HCT116 (cell line): ENCODE data around the gene NBAS. TPM values are rescaled to one million over a fixed set of nuclear protein-coding genes. Genes with fewer than 3 reads are reported as not detected.

Experiments
- ATAC-seq: fragments of 200-7000 bp; cut with Tn5 transposase; 2 replicates; pipeline ENCODE4 v1.9.1; 2020; ENCODE audit warnings: mild to moderate bottlenecking, moderate library complexity
- BruUV-seq: library from RNA; stranded (reverse); fragments of 400-500 nt; replicated peaks from 2 replicates; lab custom pipeline; 2021; lab: Mats Ljungman, UMichigan
- CTCF ChIA-PET: fragments of 300-600 bp; sonication (Branson Sonifier 250); formaldehyde crosslinking; loops from one replicate; lab custom pipeline; 2021; ENCODE audit warnings: antibody characterized with exemption; lab: Charles Lee
- POLR2A ChIA-PET: fragments of 300-600, 350-600 bp; sonication (Branson Sonifier 250); formaldehyde crosslinking; loops from one replicate; lab custom pipeline; 2021; ENCODE audit warnings: antibody characterized with exemption; lab: Charles Lee
- RAD21 ChIA-PET, 2 experiments: fragments of 300-600 bp; sonication (Branson Sonifier 250); formaldehyde crosslinking; loops; one replicate each; lab custom pipeline; 2023; ENCODE audit warnings: low total read pairs in 2 of 2; ENCODE audit not compliant: uncharacterized antibody in 2 of 2, unreplicated experiment in 2 of 2, low non-redundant PET in 1 of 2; lab: Charles Lee
- DNase-seq: peaks from one replicate; pipeline ENCODE4 v3.0.0-alpha.2; 2010; ENCODE audit warnings: low read depth, low spot score
- H2AFZ ChIP-seq: fragments of 200-600 bp; shearing (Covaris generic), sonication (generic); 2 replicates; pipeline ENCODE4 v1.6.1; 2017; ENCODE audit warnings: low read depth, mixed run types, mixed read lengths, antibody characterized with exemption, low read length; ENCODE audit not compliant: poor library complexity, severe bottlenecking
- H3K27ac ChIP-seq: 2 replicates; pipeline ENCODE4 v1.5.1; 2012; ENCODE audit warnings: low read depth, low read length
- H3K27me3 ChIP-seq: fragments of 200-600 bp; sonication (generic); 2 replicates; pipeline ENCODE4 v1.6.1; 2016; ENCODE audit warnings: mixed run types, low read length, mixed read lengths; ENCODE audit not compliant: insufficient read depth
- H3K36me3 ChIP-seq, 2 experiments: fragments of 200-500 bp in 1 of 2; fragments of 200-600 bp in 1 of 2; sonication (Bioruptor generic) in 1 of 2; sonication (generic) in 1 of 2; 2 replicates each; pipeline versions ENCODE4 v1.5.1 to v1.6.1; 2014 to 2016; ENCODE audit warnings: low read length in 2 of 2, inconsistent platforms in 1 of 2, mixed read lengths in 1 of 2, mixed run types in 1 of 2; ENCODE audit not compliant: insufficient read depth in 2 of 2, control insufficient read depth in 1 of 2
- H3K4me1 ChIP-seq, 2 experiments: fragments of 200-600 bp in 1 of 2; sonication (generic) in 1 of 2; 2 replicates each; pipeline versions ENCODE4 v1.5.1 to v1.6.1; 2012 to 2017; ENCODE audit warnings: low read length in 2 of 2, inconsistent platforms in 1 of 2, mild to moderate bottlenecking in 1 of 2, mixed read lengths in 1 of 2, mixed run types in 1 of 2, moderate library complexity in 1 of 2; ENCODE audit not compliant: insufficient read depth in 2 of 2, control insufficient read depth in 1 of 2
- H3K4me2 ChIP-seq: fragments of 200-600 bp; sonication (generic); 2 replicates; pipeline ENCODE4 v1.6.1; 2017; ENCODE audit warnings: mixed run types, low read length, mixed read lengths
- H3K4me3 ChIP-seq, 2 experiments: fragments of 200-600 bp in 1 of 2; sonication (generic) in 1 of 2; replicated peaks in 1 of 2; 2 replicates each; pipeline ENCODE4 v1.5.1; 2011 to 2016; ENCODE audit warnings: low read length in 2 of 2, control low read depth in 1 of 2, low read depth in 1 of 2, mild to moderate bottlenecking in 1 of 2, mixed read lengths in 1 of 2, mixed run types in 1 of 2
- H3K79me2 ChIP-seq: fragments of 200-600 bp; sonication (generic); 2 replicates; pipeline ENCODE4 v1.6.1; 2017; ENCODE audit warnings: mild to moderate bottlenecking, mixed run types, low read length, moderate library complexity, mixed read lengths; ENCODE audit not compliant: insufficient read depth
- H3K9ac ChIP-seq: fragments of 200-600 bp; sonication (generic); 2 replicates; pipeline ENCODE4 v1.6.1; 2016; ENCODE audit warnings: low read length, mixed read lengths
- H3K9me2 ChIP-seq: fragments of 200-600 bp; sonication (generic), shearing (Covaris generic); 2 replicates; pipeline ENCODE4 v1.6.1; 2017; ENCODE audit warnings: mixed run types, mild to moderate bottlenecking, moderate library complexity; ENCODE audit not compliant: insufficient read depth
- H3K9me3 ChIP-seq, 2 experiments: fragments of 200-500 bp in 1 of 2; fragments of 200-600 bp in 1 of 2; sonication (Bioruptor generic) in 1 of 2; sonication (generic) in 1 of 2; 2 replicates each; pipeline ENCODE4 v1.6.1; 2014 to 2017; ENCODE audit warnings: low read length in 2 of 2, mixed read lengths in 2 of 2, inconsistent platforms in 1 of 2, low read depth in 1 of 2, mild to moderate bottlenecking in 1 of 2, mixed run types in 1 of 2, moderate library complexity in 1 of 2; ENCODE audit not compliant: control insufficient read depth in 1 of 2, insufficient read depth in 1 of 2
- H4K20me1 ChIP-seq: fragments of 200-600 bp; sonication (generic), shearing (Covaris generic); 2 replicates; pipeline ENCODE4 v1.6.1; 2017; ENCODE audit warnings: mixed run types, mild to moderate bottlenecking, moderate library complexity; ENCODE audit not compliant: insufficient read depth
- EGR1 ChIP-seq: IDR thresholded peaks from 2 replicates; pipeline ENCODE4 v1.6.1; 2012; ENCODE audit warnings: low read depth
- EZH2 ChIP-seq: fragments of 200-600 bp; sonication (generic); IDR thresholded peaks from 2 replicates; pipeline ENCODE4 v1.6.1; 2017; ENCODE audit warnings: antibody characterized with exemption, mixed run types
- FOSL1 ChIP-seq: IDR thresholded peaks from 2 replicates; pipeline ENCODE4 v1.6.1; 2012; ENCODE audit warnings: low read depth
- JUND ChIP-seq: IDR thresholded peaks from 2 replicates; pipeline ENCODE4 v1.6.1; 2012
- POLR2A ChIP-seq: IDR thresholded peaks from 2 replicates; pipeline ENCODE4 v1.7.0; 2011; ENCODE audit warnings: borderline replicate concordance; ENCODE audit not compliant: insufficient read depth, insufficient read length; ENCODE audit errors: extremely low read depth
- POLR2AphosphoS5 ChIP-seq: IDR thresholded peaks from 2 replicates; pipeline ENCODE4 v1.6.1; 2011; ENCODE audit warnings: mild to moderate bottlenecking, low read depth, low read length, moderate library complexity
- SRF ChIP-seq: IDR thresholded peaks from 2 replicates; pipeline ENCODE4 v1.6.1; 2012; ENCODE audit warnings: low read depth
- TCF7L2 ChIP-seq: IDR thresholded peaks from 2 replicates; pipeline ENCODE4 v1.7.0; 2011; ENCODE audit warnings: borderline replicate concordance, inconsistent platforms; ENCODE audit not compliant: insufficient read depth, insufficient read length; ENCODE audit errors: extremely low read depth
- YY1 ChIP-seq: IDR thresholded peaks from 2 replicates; pipeline ENCODE4 v1.6.1; 2011; ENCODE audit warnings: low read length, low read depth, moderate library complexity, mild to moderate bottlenecking; ENCODE audit not compliant: insufficient replicate concordance; ENCODE audit errors: extremely low read depth
- intact Hi-C: fragments of 100-400 bp; cut with micrococcal nuclease; formaldehyde crosslinking; loops from 2 replicates; pipeline ENCODE4 v1.10.0; 2022
- total RNA-seq: library from RNA; stranded (reverse); gene quantifications from one replicate; pipeline ENCODE4 v1.2.1, GENCODE V29; 2021; ENCODE audit not compliant: unreplicated experiment
- TF ChIP-seq, protein P1 (sequence below): IDR thresholded peaks from 2 replicates; pipeline ENCODE4 v1.6.1; 2012
- TF ChIP-seq, protein P2 (sequence below), 3 experiments: fragments of 200-600 bp in 1 of 3; sonication (generic) in 1 of 3; IDR thresholded peaks in 2 of 3; conservative IDR thresholded peaks in 1 of 3; 2 replicates each; pipeline ENCODE4 v1.5.1; 2012 to 2017; ENCODE audit warnings: low read depth in 2 of 3, low read length in 2 of 3, antibody characterized with exemption in 1 of 3, borderline replicate concordance in 1 of 3, control low read depth in 1 of 3, mild to moderate bottlenecking in 1 of 3, mixed read lengths in 1 of 3, mixed run types in 1 of 3, moderate library complexity in 1 of 3; ENCODE audit not compliant: insufficient read depth in 1 of 3

Gene NBAS
- total RNA-seq, 1 experiment from 2014 or later = 32.8 TPM

DNA sequence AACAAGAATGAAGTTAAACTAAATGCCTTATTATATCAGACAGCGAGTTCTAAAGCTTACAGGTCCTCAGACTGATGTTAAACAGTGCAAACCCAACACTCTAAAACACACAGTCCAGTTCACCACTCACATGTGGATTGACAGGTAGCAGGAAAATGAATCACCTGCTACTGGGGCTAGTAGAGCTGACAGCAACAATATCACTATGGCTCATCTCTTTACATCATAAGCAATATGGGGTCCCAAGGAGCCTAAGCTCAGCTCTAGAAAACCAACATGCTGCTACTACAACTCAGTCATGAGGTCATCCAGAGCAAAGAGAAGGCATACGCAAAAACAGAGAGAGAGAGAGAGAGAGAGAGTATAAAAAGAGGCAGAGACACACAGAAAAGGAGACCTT is 145.4 kb downstream of the NBAS start:
- ChIA-PET POLR2A (no interaction called here), RAD21 (no interaction called here), CTCF (no interaction called here)
- no peaks in the 10 kb centered on the region for H4K20me1 ChIP-seq
- ATAC-seq (no peak), DNase-seq (no peak)
- no peak overlapping the region for H3K4me3 ChIP-seq
- no peaks in the 10 kb centered on the region for H3K27me3 ChIP-seq
- intact Hi-C loops = no loop called here
- H3K9ac ChIP-seq = no peak overlapping the region
- H3K9me2 ChIP-seq = no peaks in the 10 kb centered on the region
- H3K79me2 ChIP-seq = no peaks in the 10 kb centered on the region
- H2AFZ ChIP-seq = no peak overlapping the region
- H3K4me2 ChIP-seq = no peak overlapping the region
- no peaks in the 10 kb centered on the region for H3K9me3 ChIP-seq
- BruUV-seq = no TSS peak
- H3K4me1 ChIP-seq = no peaks in the 10 kb centered on the region
- H3K36me3 ChIP-seq = no peaks in the 10 kb centered on the region
- TF ChIP-seq, protein P1, sequence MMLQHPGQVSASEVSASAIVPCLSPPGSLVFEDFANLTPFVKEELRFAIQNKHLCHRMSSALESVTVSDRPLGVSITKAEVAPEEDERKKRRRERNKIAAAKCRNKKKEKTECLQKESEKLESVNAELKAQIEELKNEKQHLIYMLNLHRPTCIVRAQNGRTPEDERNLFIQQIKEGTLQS = no peak
- TF ChIP-seq JUND = no peak
- TF ChIP-seq EZH2 = no peak
- no peak for TF ChIP-seq POLR2A
- TF ChIP-seq FOSL1 = no peak
- TF ChIP-seq, protein P2, sequence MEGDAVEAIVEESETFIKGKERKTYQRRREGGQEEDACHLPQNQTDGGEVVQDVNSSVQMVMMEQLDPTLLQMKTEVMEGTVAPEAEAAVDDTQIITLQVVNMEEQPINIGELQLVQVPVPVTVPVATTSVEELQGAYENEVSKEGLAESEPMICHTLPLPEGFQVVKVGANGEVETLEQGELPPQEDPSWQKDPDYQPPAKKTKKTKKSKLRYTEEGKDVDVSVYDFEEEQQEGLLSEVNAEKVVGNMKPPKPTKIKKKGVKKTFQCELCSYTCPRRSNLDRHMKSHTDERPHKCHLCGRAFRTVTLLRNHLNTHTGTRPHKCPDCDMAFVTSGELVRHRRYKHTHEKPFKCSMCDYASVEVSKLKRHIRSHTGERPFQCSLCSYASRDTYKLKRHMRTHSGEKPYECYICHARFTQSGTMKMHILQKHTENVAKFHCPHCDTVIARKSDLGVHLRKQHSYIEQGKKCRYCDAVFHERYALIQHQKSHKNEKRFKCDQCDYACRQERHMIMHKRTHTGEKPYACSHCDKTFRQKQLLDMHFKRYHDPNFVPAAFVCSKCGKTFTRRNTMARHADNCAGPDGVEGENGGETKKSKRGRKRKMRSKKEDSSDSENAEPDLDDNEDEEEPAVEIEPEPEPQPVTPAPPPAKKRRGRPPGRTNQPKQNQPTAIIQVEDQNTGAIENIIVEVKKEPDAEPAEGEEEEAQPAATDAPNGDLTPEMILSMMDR (IDR thresholded peaks at IDR 0.05 in 2 of 3, conservative IDR thresholded peaks at IDR 0.05 in 1 of 3; ENCODE audit: borderline replicate concordance in 1 of 3, insufficient read depth in 1 of 3, low read depth in 2 of 3, low read length in 2 of 3) = no peak
- TF ChIP-seq POLR2AphosphoS5 = no peak
- TF ChIP-seq TCF7L2 = no peak
- no peak for TF ChIP-seq SRF
- no peak for TF ChIP-seq EGR1
- TF ChIP-seq YY1 = no peak
- H3K27ac ChIP-seq = no peak overlapping the region
